Stimulated activated naive B cell treated with anti-CD40 and anti-IgM and Interleukin-4, amounts not matched to agents 10 μg/mL and 1 μg/mL and 100 μg/mL, for 72 hours (primary cell): ENCODE results near the gene GOLIM4.
A peak's percentile ranks its signal among the peaks of the same experiment; 100 is the strongest.

Experiments
- ATAC-seq, 2 donors: fragments of 150-1000 bp; cut with Tn5 transposase; replicated peaks; 2 replicates each; pipeline ENCODE4 v1.10.0; 2021; ENCODE audit warnings: moderate library complexity in 1 of 2
- DNase-seq: peaks from one replicate; pipeline ENCODE4 v3.0.0; 2021
- H3K27ac Mint-ChIP-seq: one replicate; pipeline ENCODE4 v1.8.0; 2022; ENCODE audit warnings: mild to moderate bottlenecking, mixed read lengths
- H3K27me3 Mint-ChIP-seq, 2 donors: one replicate each; pipeline ENCODE4 v1.8.0; 2022; ENCODE audit warnings: mixed read lengths in 2 of 2
- H3K36me3 Mint-ChIP-seq, 2 donors: one replicate each; pipeline ENCODE4 v1.8.0; 2022; ENCODE audit warnings: mixed read lengths in 2 of 2, mild to moderate bottlenecking in 1 of 2
- H3K4me1 Mint-ChIP-seq, 2 donors: one replicate each; pipeline ENCODE4 v1.8.0; 2022; ENCODE audit warnings: mixed read lengths in 2 of 2, mild to moderate bottlenecking in 1 of 2
- H3K4me3 Mint-ChIP-seq, 2 donors: one replicate each; pipeline ENCODE4 v1.8.0; 2022; ENCODE audit warnings: mild to moderate bottlenecking in 2 of 2, mixed read lengths in 2 of 2, moderate library complexity in 1 of 2
- H3K9me3 Mint-ChIP-seq, 2 donors: one replicate each; pipeline ENCODE4 v1.8.0; 2022; ENCODE audit warnings: mixed read lengths in 2 of 2, mild to moderate bottlenecking in 1 of 2

Gene GOLIM4

GRCh38 chr3:168117059-168117458 lies 21.3 kb upstream of the GOLIM4 start:
- Mint-ChIP-seq H3K4me3 (no peak overlapping the region), H3K27ac (no peak overlapping the region), H3K4me1 (no peaks in the 10 kb centered on the region), H3K9me3 (no peaks in the 10 kb centered on the region), H3K27me3 (peaks cover 0 to 4% of the 10 kb centered on the region in 2 donors), H3K36me3 (no peaks in the 10 kb centered on the region)
- DNase-seq = no peak
- no peak for ATAC-seq

- H3K9me3 Mint-ChIP-seq = no peaks in the 10 kb centered on the region
- H3K4me1 Mint-ChIP-seq = no peaks in the 10 kb centered on the region
- H3K36me3 Mint-ChIP-seq = no peaks in the 10 kb centered on the region
- peaks cover 0 to 4% of the 10 kb centered on the region in 2 donors for H3K27me3 Mint-ChIP-seq
- no peak for ATAC-seq
- DNase-seq = no peak
- H3K4me3 Mint-ChIP-seq = no peak overlapping the region
- H3K27ac Mint-ChIP-seq = no peak overlapping the region
Observed at GRCh38 chr3:168116279-168116678, 20.6 kb upstream of the GOLIM4 start.

DNA sequence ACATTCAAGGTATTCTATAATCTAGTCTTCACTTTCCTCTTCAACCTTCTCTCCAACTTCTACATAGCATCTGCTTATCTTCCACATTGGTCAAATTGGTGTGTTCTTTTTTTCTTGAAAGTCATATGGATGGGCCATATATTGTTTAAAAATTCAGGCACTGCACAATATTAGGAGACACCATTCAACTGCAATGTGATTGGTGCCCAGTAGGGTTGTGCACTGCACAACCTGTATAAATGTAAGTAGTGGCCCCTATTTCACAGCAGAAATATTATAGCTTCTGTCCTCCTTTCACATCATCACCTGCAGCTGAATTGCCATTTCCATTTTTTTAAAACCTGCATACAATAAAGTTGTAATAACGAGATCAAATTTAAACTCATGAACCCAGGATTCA lies 18.1 kb upstream of the GOLIM4 start:
- Mint-ChIP-seq H3K36me3 (no peaks in the 10 kb centered on the region), H3K4me1 (no peaks in the 10 kb centered on the region), H3K27ac (no peak overlapping the region), H3K9me3 (no peaks in the 10 kb centered on the region), H3K27me3 (peaks cover 0 to under 1% of the 10 kb centered on the region in 2 donors), H3K4me3 (no peak overlapping the region)
- ATAC-seq (no peak), DNase-seq (no peak)

DNA sequence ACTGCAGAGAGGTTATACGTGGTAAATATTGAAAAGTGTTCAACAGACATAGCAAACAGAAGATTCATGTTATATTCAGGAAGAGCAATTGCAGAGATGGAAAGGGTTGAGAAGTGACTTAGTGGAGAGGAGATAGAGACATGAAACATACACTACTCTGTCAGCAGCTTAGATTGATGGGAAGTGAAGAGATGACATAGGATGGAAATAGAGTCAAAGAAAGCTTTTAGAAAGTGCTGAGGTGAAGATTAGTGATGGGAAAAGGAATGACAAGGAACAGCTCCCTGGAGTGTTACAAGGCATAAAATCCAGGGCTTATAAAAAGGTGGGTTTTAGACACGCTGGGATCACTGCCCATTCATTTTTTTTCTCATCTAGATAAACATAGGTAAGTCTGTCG lies 17.2 kb upstream of the GOLIM4 start:
- H3K27me3 Mint-ChIP-seq = no peaks in the 10 kb centered on the region
- H3K4me3 Mint-ChIP-seq = no peak overlapping the region
- no peaks in the 10 kb centered on the region for H3K9me3 Mint-ChIP-seq
- no peak overlapping the region for H3K27ac Mint-ChIP-seq
- DNase-seq = no peak
- no peak for ATAC-seq
- H3K4me1 Mint-ChIP-seq = no peaks in the 10 kb centered on the region
- no peaks in the 10 kb centered on the region for H3K36me3 Mint-ChIP-seq

DNA sequence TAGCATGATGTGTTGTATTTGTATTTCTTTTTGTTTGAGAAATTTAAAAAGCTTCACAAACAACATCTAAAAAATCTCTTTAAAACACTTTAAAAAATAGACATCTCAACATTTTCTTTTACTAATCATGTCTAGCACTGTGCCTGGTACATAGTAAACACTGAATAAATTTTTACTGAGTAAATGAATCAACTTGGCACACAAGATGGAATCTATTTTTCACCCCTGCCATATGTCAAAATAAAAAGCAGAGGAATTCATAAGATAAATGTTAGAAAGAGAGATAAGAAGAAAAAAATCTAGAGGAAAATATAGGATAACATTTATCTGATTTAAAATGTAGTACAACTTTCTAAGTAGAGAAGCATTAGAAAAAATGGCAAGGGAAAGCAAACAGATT lies 8.6 kb upstream of the GOLIM4 start:
- no peaks in the 10 kb centered on the region for H3K9me3 Mint-ChIP-seq
- no peaks in the 10 kb centered on the region for H3K4me1 Mint-ChIP-seq
- no peak overlapping the region for H3K27ac Mint-ChIP-seq
- no peak for ATAC-seq
- no peak for DNase-seq
- no peak overlapping the region for H3K4me3 Mint-ChIP-seq
- peaks cover 0 to 4% of the 10 kb centered on the region in 2 donors for H3K27me3 Mint-ChIP-seq
- H3K36me3 Mint-ChIP-seq = no peaks in the 10 kb centered on the region

- no peak for DNase-seq
- H3K36me3 Mint-ChIP-seq = no peaks in the 10 kb centered on the region
- peaks cover 0 to 4% of the 10 kb centered on the region in 2 donors for H3K27me3 Mint-ChIP-seq
- ATAC-seq = no peak
- no peak overlapping the region for H3K27ac Mint-ChIP-seq
- H3K9me3 Mint-ChIP-seq = no peaks in the 10 kb centered on the region
- no peaks in the 10 kb centered on the region for H3K4me1 Mint-ChIP-seq
- H3K4me3 Mint-ChIP-seq = no peak overlapping the region
Observed at GRCh38 chr3:168102735-168103410, 7.1 kb upstream of the GOLIM4 start.

DNA sequence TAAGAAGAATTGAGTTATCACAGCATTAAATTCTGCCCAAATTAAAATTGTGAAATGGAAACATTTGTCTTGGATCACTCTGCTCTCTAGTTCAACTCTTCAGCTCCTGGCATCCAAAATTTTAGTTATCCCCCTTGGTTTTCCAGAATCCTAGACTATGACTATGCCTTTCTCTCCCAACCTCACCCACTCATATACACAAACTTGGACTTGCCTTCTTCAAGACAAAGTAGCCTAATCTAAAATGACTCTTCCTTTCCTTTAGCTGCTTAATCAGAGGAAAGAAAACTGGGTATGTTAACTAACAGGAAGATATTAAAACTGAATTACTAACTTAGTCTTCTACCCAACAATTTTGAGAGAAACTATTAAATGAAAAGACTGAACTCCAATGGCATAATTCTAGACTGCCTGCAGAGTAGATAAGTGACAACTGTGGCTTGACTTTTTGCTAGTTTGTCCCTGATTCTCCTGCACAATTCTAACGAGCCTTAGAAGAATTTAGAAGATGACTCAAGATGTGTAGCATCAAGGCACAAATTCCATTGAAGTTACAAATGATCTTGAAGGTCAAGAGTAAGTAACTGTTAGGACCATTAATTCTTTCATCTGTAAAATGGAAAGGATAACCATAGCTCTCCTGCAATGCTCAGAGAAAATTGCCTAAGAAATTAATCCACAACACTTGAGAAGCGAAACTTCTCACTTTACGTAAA lies 5.2 kb upstream of the GOLIM4 start:
- H3K27ac Mint-ChIP-seq = no peak overlapping the region
- ATAC-seq (no peak), DNase-seq (no peak)
- no peaks in the 10 kb centered on the region for H3K9me3 Mint-ChIP-seq
- H3K36me3 Mint-ChIP-seq = no peaks in the 10 kb centered on the region
- H3K4me3 Mint-ChIP-seq = no peak overlapping the region
- H3K27me3 Mint-ChIP-seq = peaks cover 0 to 4% of the 10 kb centered on the region in 2 donors
- H3K4me1 Mint-ChIP-seq = peaks cover 4 to 8% of the 10 kb centered on the region in 2 donors

GRCh38 chr3:168097381-168097780 lies 1.7 kb upstream of the GOLIM4 start:
- H3K27me3 Mint-ChIP-seq = peaks cover 0 to 4% of the 10 kb centered on the region in 2 donors
- no peak for DNase-seq
- no peak overlapping the region for H3K27ac Mint-ChIP-seq
- H3K36me3 Mint-ChIP-seq = no peaks in the 10 kb centered on the region
- ATAC-seq = no peak
- no peaks in the 10 kb centered on the region for H3K9me3 Mint-ChIP-seq
- no peak overlapping the region for H3K4me3 Mint-ChIP-seq
- H3K4me1 Mint-ChIP-seq = peaks cover 6 to 22% of the 10 kb centered on the region in 2 donors

GRCh38 chr3:168096210-168096652 lies 507 bp upstream of the GOLIM4 start:
- H3K36me3 Mint-ChIP-seq = no peaks in the 10 kb centered on the region
- H3K4me3 Mint-ChIP-seq = peak overlapping the region; percentile 96 to 98
- H3K27me3 Mint-ChIP-seq = peaks cover 0 to 4% of the 10 kb centered on the region in 2 donors
- H3K9me3 Mint-ChIP-seq = no peaks in the 10 kb centered on the region
- DNase-seq (no peak), ATAC-seq (peak; percentile 25 to 26)
- peaks cover 10 to 28% of the 10 kb centered on the region in 2 donors for H3K4me1 Mint-ChIP-seq
- peak overlapping the region; percentile 98 for H3K27ac Mint-ChIP-seq

GRCh38 chr3:168094877-168095610 lies 680 bp downstream of the GOLIM4 start:
- H3K27ac Mint-ChIP-seq = peak overlapping the region; percentile 98
- H3K36me3 Mint-ChIP-seq = peaks cover 0 to 5% of the 10 kb centered on the region in 2 donors
- H3K27me3 Mint-ChIP-seq = no peaks in the 10 kb centered on the region
- DNase-seq (peak; percentile 78), ATAC-seq (peak; percentile 51 to 55)
- peak overlapping the region; percentile 96 to 98 for H3K4me3 Mint-ChIP-seq
- no peaks in the 10 kb centered on the region for H3K9me3 Mint-ChIP-seq
- peaks cover 12 to 32% of the 10 kb centered on the region in 2 donors for H3K4me1 Mint-ChIP-seq

- peaks cover 12 to 35% of the 10 kb centered on the region in 2 donors for H3K4me1 Mint-ChIP-seq
- H3K27ac Mint-ChIP-seq = peak overlapping the region; percentile 91
- no peaks in the 10 kb centered on the region for H3K9me3 Mint-ChIP-seq
- peak overlapping the region; percentile 96 to 98 for H3K4me3 Mint-ChIP-seq
- peaks cover 0 to 6% of the 10 kb centered on the region in 2 donors for H3K36me3 Mint-ChIP-seq
- DNase-seq (no peak), ATAC-seq (no peak)
- H3K27me3 Mint-ChIP-seq = no peaks in the 10 kb centered on the region
Observed at GRCh38 chr3:168094580-168094876, 1.2 kb downstream of the GOLIM4 start.

GRCh38 chr3:168093790-168094189 lies 1.9 kb downstream of the GOLIM4 start:
- Mint-ChIP-seq H3K36me3 (peaks cover 0 to 6% of the 10 kb centered on the region in 2 donors), H3K4me1 (peaks cover 16 to 40% of the 10 kb centered on the region in 2 donors), H3K9me3 (no peaks in the 10 kb centered on the region), H3K27ac (no peak overlapping the region), H3K4me3 (peak overlapping the region; percentile 41 to 52), H3K27me3 (no peaks in the 10 kb centered on the region)
- DNase-seq (no peak), ATAC-seq (no peak)

GRCh38 chr3:168093229-168093628 lies 2.5 kb downstream of the GOLIM4 start:
- Mint-ChIP-seq H3K4me1 (peaks cover 21 to 46% of the 10 kb centered on the region in 2 donors), H3K4me3 (peak overlapping the region; percentile 41 to 52), H3K27me3 (no peaks in the 10 kb centered on the region), H3K9me3 (no peaks in the 10 kb centered on the region), H3K27ac (no peak overlapping the region), H3K36me3 (peaks cover 0 to 6% of the 10 kb centered on the region in 2 donors)
- ATAC-seq (no peak), DNase-seq (no peak)

DNA sequence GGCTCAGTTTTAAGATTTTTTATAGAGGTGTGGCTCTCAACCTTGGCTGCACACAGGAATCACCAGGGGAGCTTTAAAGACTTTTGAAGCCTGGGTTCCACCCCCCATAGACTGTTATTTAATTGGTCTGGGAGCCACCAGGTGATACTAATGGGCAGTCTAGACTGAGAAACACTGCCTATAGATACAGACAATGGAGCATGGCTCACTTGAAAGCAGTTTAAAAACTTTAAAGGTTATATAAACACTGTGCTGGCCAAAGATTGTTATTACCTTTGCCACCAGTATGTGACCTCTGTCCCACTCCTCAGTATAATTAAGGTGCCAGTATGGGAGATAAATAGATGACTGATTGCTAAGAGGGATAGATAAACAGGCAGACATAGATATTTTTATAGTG lies 3.8 kb downstream of the GOLIM4 start:
- no peaks in the 10 kb centered on the region for H3K27me3 Mint-ChIP-seq
- peaks cover 23 to 53% of the 10 kb centered on the region in 2 donors for H3K4me1 Mint-ChIP-seq
- DNase-seq (no peak), ATAC-seq (no peak)
- H3K4me3 Mint-ChIP-seq = no peak overlapping the region
- no peaks in the 10 kb centered on the region for H3K9me3 Mint-ChIP-seq
- peaks cover 0 to 6% of the 10 kb centered on the region in 2 donors for H3K36me3 Mint-ChIP-seq
- no peak overlapping the region for H3K27ac Mint-ChIP-seq
